HEK293 (cell line): ENCODE measurements around the gene INTS2.

Experiments used
- GLI2 ChIP-seq: fragments of 450-650 bp; formaldehyde crosslinking; IDR thresholded peaks from 2 replicates; pipeline ENCODE4; 2017; ENCODE audit warnings: missing biosample characterization, missing genetic modification characterization, low read depth, borderline replicate concordance
- HOXA7 ChIP-seq: sonication (generic); formaldehyde crosslinking; IDR thresholded peaks from 2 replicates; pipeline ENCODE4 v1.8.1; 2022; ENCODE audit warnings: missing genetic modification reagents, borderline replicate concordance
- KLF16 ChIP-seq: fragments of 450-650 bp; formaldehyde crosslinking; IDR thresholded peaks from 2 replicates; pipeline ENCODE4 v1.5.1; 2017; ENCODE audit warnings: missing biosample characterization, missing genetic modification characterization
- RBAK ChIP-seq: fragments of 450-650 bp; formaldehyde crosslinking; IDR thresholded peaks from 2 replicates; pipeline ENCODE4 v1.5.1; 2016; ENCODE audit warnings: missing biosample characterization, missing genetic modification characterization
- YY1 ChIP-seq: fragments of 450-650 bp; formaldehyde crosslinking; IDR thresholded peaks from 2 replicates; pipeline ENCODE4 v1.5.1; 2018; ENCODE audit warnings: missing biosample characterization, missing genetic modification characterization
- ZFP3 ChIP-seq: fragments of 450-650 bp; formaldehyde crosslinking; IDR thresholded peaks from 2 replicates; pipeline ENCODE4 v1.5.1; 2016; ENCODE audit warnings: low read depth, missing biosample characterization, missing genetic modification characterization
- ZNF16 ChIP-seq: fragments of 450-650 bp; formaldehyde crosslinking; IDR thresholded peaks from 2 replicates; pipeline ENCODE4 v1.5.1; 2016; ENCODE audit warnings: low read depth, missing biosample characterization, missing genetic modification characterization
- ZNF174 ChIP-seq: fragments of 450-650 bp; formaldehyde crosslinking; IDR thresholded peaks from 2 replicates; pipeline ENCODE4 v1.5.0; 2017; ENCODE audit warnings: missing biosample characterization, mild to moderate bottlenecking, missing genetic modification characterization
- ZNF324 ChIP-seq: fragments of 450-650 bp; formaldehyde crosslinking; IDR thresholded peaks from 2 replicates; pipeline ENCODE4 v1.5.1; 2016; ENCODE audit warnings: missing biosample characterization, missing genetic modification characterization
- ZNF514 ChIP-seq: fragments of 450-650 bp; formaldehyde crosslinking; IDR thresholded peaks from 2 replicates; pipeline ENCODE4 v1.5.1; 2016; ENCODE audit warnings: missing biosample characterization, missing genetic modification characterization
- ZNF560 ChIP-seq: fragments of 450-650 bp; formaldehyde crosslinking; IDR thresholded peaks from 2 replicates; pipeline ENCODE4 v1.5.1; 2017; ENCODE audit warnings: missing biosample characterization, missing genetic modification characterization, borderline replicate concordance
- ZNF596 ChIP-seq: fragments of 450-650 bp; IDR thresholded peaks from 2 replicates; pipeline ENCODE4 v1.5.0; 2018; ENCODE audit warnings: missing biosample characterization, mild to moderate bottlenecking, missing genetic modification characterization, moderate library complexity
- ZNF610 ChIP-seq: fragments of 450-650 bp; formaldehyde crosslinking; IDR thresholded peaks from 2 replicates; pipeline ENCODE4 v1.5.1; 2016; ENCODE audit warnings: missing biosample characterization, missing genetic modification characterization, borderline replicate concordance
- ZNF664 ChIP-seq: fragments of 450-650 bp; formaldehyde crosslinking; IDR thresholded peaks from 2 replicates; pipeline ENCODE4 v1.5.1; 2016; ENCODE audit warnings: missing biosample characterization, missing genetic modification characterization
- ZNF670 ChIP-seq: fragments of 450-650 bp; formaldehyde crosslinking; IDR thresholded peaks from 2 replicates; pipeline ENCODE4 v1.5.1; 2016; ENCODE audit warnings: missing biosample characterization, missing genetic modification characterization, low read depth
- ZSCAN23 ChIP-seq: fragments of 450-650 bp; formaldehyde crosslinking; IDR thresholded peaks from 2 replicates; pipeline ENCODE4 v1.5.1; 2016; ENCODE audit warnings: missing biosample characterization, missing genetic modification characterization
- TF ChIP-seq, protein P1 (sequence below): fragments of 450-650 bp; formaldehyde crosslinking; conservative IDR thresholded peaks from 2 replicates; pipeline ENCODE4 v1.5.1; 2016; ENCODE audit warnings: low read depth, missing biosample characterization, missing genetic modification characterization
- TF ChIP-seq, protein P2 (sequence below): fragments of 450-650 bp; formaldehyde crosslinking; IDR thresholded peaks from 2 replicates; pipeline ENCODE4 v1.5.1; 2016; ENCODE audit warnings: missing biosample characterization, missing genetic modification characterization, low read depth
- TF ChIP-seq, protein P3 (sequence below): fragments of 450-650 bp; formaldehyde crosslinking; IDR thresholded peaks from 2 replicates; pipeline ENCODE4 v1.5.1; 2016; ENCODE audit warnings: missing biosample characterization, missing genetic modification characterization
- TF ChIP-seq, protein P4 (sequence below): fragments of 450-650 bp; formaldehyde crosslinking; IDR thresholded peaks from 2 replicates; pipeline ENCODE4; 2016; ENCODE audit warnings: missing biosample characterization, missing genetic modification characterization
- TF ChIP-seq, protein P5 (sequence below): fragments of 450-650 bp; formaldehyde crosslinking; IDR thresholded peaks from 2 replicates; pipeline ENCODE4 v1.5.1; 2017; ENCODE audit warnings: missing biosample characterization, missing genetic modification characterization
- TF ChIP-seq, protein P6 (sequence below): fragments of 450-650 bp; formaldehyde crosslinking; IDR thresholded peaks from 2 replicates; pipeline ENCODE4 v1.5.1; 2016; ENCODE audit warnings: missing biosample characterization, missing genetic modification characterization

INTS2 gene

DNA sequence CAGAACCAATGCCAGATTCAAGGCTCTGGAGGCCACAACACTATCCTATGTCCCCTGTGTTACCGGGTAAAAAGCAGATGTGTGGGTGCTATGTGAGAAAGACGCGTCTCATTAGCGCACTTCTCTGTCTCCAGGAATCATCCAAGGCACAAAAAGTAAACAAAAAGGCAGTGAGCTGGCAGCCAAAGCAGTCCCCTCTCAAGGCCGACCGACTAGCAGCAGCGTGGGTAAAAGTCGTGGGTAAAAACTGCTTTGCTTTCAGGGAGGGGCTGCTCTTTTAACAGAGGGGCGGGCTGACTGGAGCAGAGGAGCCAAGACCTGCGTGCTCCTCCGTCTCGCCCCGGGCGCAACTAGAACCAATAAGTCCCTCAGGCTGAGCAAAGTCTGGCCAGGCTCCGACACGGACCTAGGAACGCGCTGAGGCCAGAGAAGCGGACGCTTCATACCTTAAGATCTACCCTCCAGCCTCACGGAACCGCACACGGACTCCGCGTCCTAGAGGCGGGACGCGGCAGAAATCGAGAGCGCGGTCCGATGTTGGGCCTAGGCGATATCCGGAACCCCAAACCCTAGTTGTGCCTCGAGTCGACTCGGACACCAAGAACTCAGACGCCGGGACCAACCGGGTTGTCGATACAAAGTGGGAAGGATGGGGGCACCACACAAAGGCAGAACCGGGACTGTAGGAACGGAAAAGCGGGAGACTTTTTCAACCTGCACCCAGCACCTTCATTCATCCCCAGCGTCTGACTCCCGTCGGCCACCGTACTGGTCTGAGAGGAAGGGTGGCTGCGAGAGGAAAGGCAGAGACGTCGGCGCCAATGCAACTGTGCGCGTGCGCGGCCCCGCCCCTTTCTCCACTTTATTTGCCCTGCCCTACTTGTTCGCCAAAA, at the start of gene INTS2 (continued):
- TF ChIP-seq, protein P1, sequence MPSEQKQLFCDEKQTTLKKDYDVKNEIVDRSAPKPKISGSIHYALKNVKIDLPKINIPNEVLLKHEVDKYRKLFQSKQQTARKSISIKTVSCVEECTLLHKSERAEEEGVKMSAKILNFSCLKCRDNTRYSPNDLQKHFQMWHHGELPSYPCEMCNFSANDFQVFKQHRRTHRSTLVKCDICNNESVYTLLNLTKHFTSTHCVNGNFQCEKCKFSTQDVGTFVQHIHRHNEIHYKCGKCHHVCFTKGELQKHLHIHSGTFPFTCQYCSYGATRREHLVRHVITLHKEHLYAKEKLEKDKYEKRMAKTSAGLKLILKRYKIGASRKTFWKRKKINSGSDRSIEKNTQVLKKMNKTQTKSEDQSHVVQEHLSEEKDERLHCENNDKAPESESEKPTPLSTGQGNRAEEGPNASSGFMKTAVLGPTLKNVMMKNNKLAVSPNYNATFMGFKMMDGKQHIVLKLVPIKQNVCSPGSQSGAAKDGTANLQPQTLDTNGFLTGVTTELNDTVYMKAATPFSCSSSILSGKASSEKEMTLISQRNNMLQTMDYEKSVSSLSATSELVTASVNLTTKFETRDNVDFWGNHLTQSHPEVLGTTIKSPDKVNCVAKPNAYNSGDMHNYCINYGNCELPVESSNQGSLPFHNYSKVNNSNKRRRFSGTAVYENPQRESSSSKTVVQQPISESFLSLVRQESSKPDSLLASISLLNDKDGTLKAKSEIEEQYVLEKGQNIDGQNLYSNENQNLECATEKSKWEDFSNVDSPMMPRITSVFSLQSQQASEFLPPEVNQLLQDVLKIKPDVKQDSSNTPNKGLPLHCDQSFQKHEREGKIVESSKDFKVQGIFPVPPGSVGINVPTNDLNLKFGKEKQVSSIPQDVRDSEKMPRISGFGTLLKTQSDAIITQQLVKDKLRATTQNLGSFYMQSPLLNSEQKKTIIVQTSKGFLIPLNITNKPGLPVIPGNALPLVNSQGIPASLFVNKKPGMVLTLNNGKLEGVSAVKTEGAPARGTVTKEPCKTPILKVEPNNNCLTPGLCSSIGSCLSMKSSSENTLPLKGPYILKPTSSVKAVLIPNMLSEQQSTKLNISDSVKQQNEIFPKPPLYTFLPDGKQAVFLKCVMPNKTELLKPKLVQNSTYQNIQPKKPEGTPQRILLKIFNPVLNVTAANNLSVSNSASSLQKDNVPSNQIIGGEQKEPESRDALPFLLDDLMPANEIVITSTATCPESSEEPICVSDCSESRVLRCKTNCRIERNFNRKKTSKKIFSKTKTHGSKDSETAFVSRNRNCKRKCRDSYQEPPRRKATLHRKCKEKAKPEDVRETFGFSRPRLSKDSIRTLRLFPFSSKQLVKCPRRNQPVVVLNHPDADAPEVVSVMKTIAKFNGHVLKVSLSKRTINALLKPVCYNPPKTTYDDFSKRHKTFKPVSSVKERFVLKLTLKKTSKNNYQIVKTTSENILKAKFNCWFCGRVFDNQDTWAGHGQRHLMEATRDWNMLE (tag by site-specific recombination): no peak
- no peak for TF ChIP-seq ZNF596 (tag by site-specific recombination)
- TF ChIP-seq YY1 (tag by site-specific recombination): peak; percentile 80
- TF ChIP-seq ZNF560 (tag by site-specific recombination): no peak
- TF ChIP-seq, protein P2, sequence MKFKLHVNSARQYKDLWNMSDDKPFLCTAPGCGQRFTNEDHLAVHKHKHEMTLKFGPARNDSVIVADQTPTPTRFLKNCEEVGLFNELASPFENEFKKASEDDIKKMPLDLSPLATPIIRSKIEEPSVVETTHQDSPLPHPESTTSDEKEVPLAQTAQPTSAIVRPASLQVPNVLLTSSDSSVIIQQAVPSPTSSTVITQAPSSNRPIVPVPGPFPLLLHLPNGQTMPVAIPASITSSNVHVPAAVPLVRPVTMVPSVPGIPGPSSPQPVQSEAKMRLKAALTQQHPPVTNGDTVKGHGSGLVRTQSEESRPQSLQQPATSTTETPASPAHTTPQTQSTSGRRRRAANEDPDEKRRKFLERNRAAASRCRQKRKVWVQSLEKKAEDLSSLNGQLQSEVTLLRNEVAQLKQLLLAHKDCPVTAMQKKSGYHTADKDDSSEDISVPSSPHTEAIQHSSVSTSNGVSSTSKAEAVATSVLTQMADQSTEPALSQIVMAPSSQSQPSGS (tag by site-specific recombination): no peak
- TF ChIP-seq, protein P3, sequence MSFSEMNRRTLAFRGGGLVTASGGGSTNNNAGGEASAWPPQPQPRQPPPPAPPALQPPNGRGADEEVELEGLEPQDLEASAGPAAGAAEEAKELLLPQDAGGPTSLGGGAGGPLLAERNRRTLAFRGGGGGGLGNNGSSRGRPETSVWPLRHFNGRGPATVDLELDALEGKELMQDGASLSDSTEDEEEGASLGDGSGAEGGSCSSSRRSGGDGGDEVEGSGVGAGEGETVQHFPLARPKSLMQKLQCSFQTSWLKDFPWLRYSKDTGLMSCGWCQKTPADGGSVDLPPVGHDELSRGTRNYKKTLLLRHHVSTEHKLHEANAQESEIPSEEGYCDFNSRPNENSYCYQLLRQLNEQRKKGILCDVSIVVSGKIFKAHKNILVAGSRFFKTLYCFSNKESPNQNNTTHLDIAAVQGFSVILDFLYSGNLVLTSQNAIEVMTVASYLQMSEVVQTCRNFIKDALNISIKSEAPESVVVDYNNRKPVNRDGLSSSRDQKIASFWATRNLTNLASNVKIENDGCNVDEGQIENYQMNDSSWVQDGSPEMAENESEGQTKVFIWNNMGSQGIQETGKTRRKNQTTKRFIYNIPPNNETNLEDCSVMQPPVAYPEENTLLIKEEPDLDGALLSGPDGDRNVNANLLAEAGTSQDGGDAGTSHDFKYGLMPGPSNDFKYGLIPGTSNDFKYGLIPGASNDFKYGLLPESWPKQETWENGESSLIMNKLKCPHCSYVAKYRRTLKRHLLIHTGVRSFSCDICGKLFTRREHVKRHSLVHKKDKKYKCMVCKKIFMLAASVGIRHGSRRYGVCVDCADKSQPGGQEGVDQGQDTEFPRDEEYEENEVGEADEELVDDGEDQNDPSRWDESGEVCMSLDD: peak; percentile 94
- TF ChIP-seq ZNF610 (tag by site-specific recombination): no peak; the same call in none of the 2 replicates
- TF ChIP-seq, protein P4, sequence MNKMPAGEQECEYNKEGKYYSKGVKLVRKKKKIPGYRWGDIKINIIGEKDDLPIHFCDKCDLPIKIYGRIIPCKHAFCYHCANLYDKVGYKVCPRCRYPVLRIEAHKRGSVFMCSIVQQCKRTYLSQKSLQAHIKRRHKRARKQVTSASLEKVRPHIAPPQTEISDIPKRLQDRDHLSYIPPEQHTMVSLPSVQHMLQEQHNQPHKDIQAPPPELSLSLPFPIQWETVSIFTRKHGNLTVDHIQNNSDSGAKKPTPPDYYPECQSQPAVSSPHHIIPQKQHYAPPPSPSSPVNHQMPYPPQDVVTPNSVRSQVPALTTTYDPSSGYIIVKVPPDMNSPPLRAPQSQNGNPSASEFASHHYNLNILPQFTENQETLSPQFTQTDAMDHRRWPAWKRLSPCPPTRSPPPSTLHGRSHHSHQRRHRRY (tag by site-specific recombination): peak; percentile 77; the same call in 1 of the 2 replicates
- TF ChIP-seq GLI2 (tag by site-specific recombination): no peak
- peak; percentile 55; the same call in 1 of the 2 replicates for TF ChIP-seq ZNF16
- TF ChIP-seq ZNF514 (tag by site-specific recombination): no peak
- peak; percentile 75 for TF ChIP-seq ZNF664 (tag by site-specific recombination)
- TF ChIP-seq ZNF324 (tag by site-specific recombination): peak; percentile 94
- TF ChIP-seq, protein P5, sequence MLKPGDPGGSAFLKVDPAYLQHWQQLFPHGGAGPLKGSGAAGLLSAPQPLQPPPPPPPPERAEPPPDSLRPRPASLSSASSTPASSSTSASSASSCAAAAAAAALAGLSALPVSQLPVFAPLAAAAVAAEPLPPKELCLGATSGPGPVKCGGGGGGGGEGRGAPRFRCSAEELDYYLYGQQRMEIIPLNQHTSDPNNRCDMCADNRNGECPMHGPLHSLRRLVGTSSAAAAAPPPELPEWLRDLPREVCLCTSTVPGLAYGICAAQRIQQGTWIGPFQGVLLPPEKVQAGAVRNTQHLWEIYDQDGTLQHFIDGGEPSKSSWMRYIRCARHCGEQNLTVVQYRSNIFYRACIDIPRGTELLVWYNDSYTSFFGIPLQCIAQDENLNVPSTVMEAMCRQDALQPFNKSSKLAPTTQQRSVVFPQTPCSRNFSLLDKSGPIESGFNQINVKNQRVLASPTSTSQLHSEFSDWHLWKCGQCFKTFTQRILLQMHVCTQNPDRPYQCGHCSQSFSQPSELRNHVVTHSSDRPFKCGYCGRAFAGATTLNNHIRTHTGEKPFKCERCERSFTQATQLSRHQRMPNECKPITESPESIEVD (tag by site-specific recombination): no peak
- TF ChIP-seq RBAK (tag by site-specific recombination): no peak
- peak; percentile 87 for TF ChIP-seq KLF16 (tag by site-specific recombination)
- TF ChIP-seq HOXA7 (CRISPR knock-in tag): no peak
- TF ChIP-seq ZFP3 (tag by site-specific recombination): no peak
- TF ChIP-seq ZNF670 (tag by site-specific recombination): no peak
- TF ChIP-seq ZSCAN23 (tag by site-specific recombination): peak; percentile 85
- TF ChIP-seq, protein P6, sequence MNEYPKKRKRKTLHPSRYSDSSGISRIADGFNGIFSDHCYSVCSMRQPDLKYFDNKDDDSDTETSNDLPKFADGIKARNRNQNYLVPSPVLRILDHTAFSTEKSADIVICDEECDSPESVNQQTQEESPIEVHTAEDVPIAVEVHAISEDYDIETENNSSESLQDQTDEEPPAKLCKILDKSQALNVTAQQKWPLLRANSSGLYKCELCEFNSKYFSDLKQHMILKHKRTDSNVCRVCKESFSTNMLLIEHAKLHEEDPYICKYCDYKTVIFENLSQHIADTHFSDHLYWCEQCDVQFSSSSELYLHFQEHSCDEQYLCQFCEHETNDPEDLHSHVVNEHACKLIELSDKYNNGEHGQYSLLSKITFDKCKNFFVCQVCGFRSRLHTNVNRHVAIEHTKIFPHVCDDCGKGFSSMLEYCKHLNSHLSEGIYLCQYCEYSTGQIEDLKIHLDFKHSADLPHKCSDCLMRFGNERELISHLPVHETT (tag by site-specific recombination): peak; percentile 90
- TF ChIP-seq ZNF174 (tag by site-specific recombination): no peak
